Measurements from ENCODE around the gene MTTP.

- TF ChIP-seq CTCF (IDR thresholded peaks at IDR 0.05) (no peak), POLR2AphosphoS5 (IDR thresholded peaks at IDR 0.05) (no peak), POLR2A (IDR thresholded peaks at IDR 0.05) (no peak)
These were observed 77.3 kb downstream of the MTTP start for GRCh38 chr4:99651811-99652485.
